GM18511 (cell line): ENCODE measurements around the gene MYBBP1A.

ENCODE experiments used
- ATAC-seq: cut with Tn5 transposase; IDR thresholded peaks from one replicate; pipeline ENCODE4 v1.9.1; 2021; ENCODE audit warnings: mild to moderate bottlenecking, moderate library complexity; ENCODE audit not compliant: unreplicated experiment

MYBBP1A gene

GRCh38 chr17:4506892-4507291 lies 48.3 kb downstream of the MYBBP1A start:
- ATAC-seq = no peak

GRCh38 chr17:4506175-4506813 lies 48.9 kb downstream of the MYBBP1A start:
- no peak for ATAC-seq

- ATAC-seq = no peak
Observed at GRCh38 chr17:4505187-4505586, 50.0 kb downstream of the MYBBP1A start.

- no peak for ATAC-seq
Observed at GRCh38 chr17:4504188-4504587, 51.0 kb downstream of the MYBBP1A start.

- ATAC-seq = no peak
Observed at GRCh38 chr17:4503283-4504025, 51.7 kb downstream of the MYBBP1A start.

- ATAC-seq = no peak
Observed at GRCh38 chr17:4502466-4503154, 52.6 kb downstream of the MYBBP1A start.

- no peak for ATAC-seq
Observed at GRCh38 chr17:4501295-4501949, 53.8 kb downstream of the MYBBP1A start.

GRCh38 chr17:4500191-4500571 lies 55.0 kb downstream of the MYBBP1A start:
- no peak for ATAC-seq

GRCh38 chr17:4499431-4500190 lies 55.6 kb downstream of the MYBBP1A start:
- no peak for ATAC-seq

- ATAC-seq = no peak
Observed at GRCh38 chr17:4498461-4499397, 56.5 kb downstream of the MYBBP1A start, which contains the start of gene SPNS2. SPNS2 (plus strand) TSS chr17:4498881; CDS start chr17:4499048, 167 bp downstream.

GRCh38 chr17:4497101-4497824 lies 57.9 kb downstream of the MYBBP1A start:
- no peak for ATAC-seq

- ATAC-seq = no peak
Observed at GRCh38 chr17:4492721-4493561, 62.2 kb downstream of the MYBBP1A start.

GRCh38 chr17:4490637-4491061 lies 64.5 kb downstream of the MYBBP1A start:
- ATAC-seq = no peak

GRCh38 chr17:4490109-4490591 lies 65.0 kb downstream of the MYBBP1A start:
- ATAC-seq = no peak

GRCh38 chr17:4488989-4489595 lies 66.1 kb downstream of the MYBBP1A start:
- ATAC-seq = no peak
